ENCODE results near the gene PCDHB11.
"Not testable (repeated sequence)": the region's sequence is repeated elsewhere in the genome, so short reads cannot be mapped to it uniquely, and the experiment has no call there.

Gene PCDHB11

DNA sequence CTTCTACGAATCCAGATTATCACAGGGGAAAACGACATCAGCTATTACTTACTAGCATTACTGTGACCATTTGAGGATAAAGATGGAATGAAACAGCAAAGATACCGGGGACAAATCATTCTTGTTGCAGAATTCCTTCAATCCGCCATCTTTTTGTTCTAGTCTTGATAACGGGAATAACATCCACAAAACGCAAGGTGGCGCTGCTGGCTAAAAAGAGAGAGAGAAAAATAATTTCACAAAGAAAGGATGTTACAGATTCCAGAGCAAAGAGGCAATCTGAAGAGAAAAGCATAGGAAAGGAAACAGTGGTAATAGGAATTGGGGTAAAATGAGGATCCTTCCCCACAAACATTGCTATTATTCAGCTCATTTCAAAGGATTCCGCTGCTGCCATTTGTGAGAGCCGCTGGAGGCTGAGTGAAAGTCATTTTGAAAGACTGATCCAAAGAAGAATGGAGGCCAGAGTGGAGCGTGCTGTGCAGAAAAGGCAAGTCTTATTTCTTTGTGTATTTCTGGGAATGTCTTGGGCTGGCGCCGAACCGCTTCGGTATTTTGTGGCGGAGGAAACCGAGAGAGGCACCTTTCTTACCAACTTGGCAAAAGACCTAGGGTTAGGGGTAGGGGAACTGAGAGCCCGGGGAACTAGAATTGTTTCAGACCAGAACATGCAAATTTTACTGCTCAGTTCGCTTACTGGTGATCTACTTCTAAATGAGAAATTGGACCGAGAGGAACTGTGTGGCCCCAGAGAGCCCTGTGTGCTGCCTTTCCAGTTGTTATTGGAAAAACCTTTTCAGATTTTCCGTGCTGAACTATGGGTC is 26.8 kb upstream of the PCDHB11 start, which contains the start of gene PCDHB7:
Gene PCDHB7 (plus strand): TSS at position 264 of the 824 bp plus-strand sequence. CDS start 192 bp downstream, at position 456.
- Histone ChIP-seq H3K9me3 (ENCODE audit: control insufficient read depth, low read length) (no peaks in the 10 kb centered on the region), H3K4me3 (ENCODE audit: extremely low read depth, insufficient read depth, low read length, poor library complexity, severe bottlenecking) (no peak within 1 kb of the TSS), H3K36me3 (ENCODE audit: control insufficient read depth, insufficient read depth, low read length) (no peaks in the 10 kb centered on the region), H3K27ac (ENCODE audit: low read depth, low read length, severe bottlenecking) (no peak within 1 kb of the TSS), H3K4me1 (ENCODE audit: control insufficient read depth, insufficient read depth, low read length, poor library complexity, severe bottlenecking) (no peaks in the 10 kb centered on the region)
- WGBS, 2 experiments (ENCODE audit: insufficient coverage in 2 of 2) = 81 to 84% methylated on average over 15 to 16 of the region's 20 CpGs

- H3K27ac ChIP-seq (ENCODE audit: low read depth, low read length, severe bottlenecking); H3K9me3 ChIP-seq (ENCODE audit: control insufficient read depth, low read length); H3K4me3 ChIP-seq (ENCODE audit: extremely low read depth, insufficient read depth, low read length, poor library complexity, severe bottlenecking); H3K4me1 ChIP-seq (ENCODE audit: control insufficient read depth, insufficient read depth, low read length, poor library complexity, severe bottlenecking); H3K36me3 ChIP-seq (ENCODE audit: control insufficient read depth, insufficient read depth, low read length): not testable (repeated sequence)
- 94 to 95% methylated on average over 35 to 50 of the region's 79 CpGs for WGBS, 2 experiments (ENCODE audit: insufficient coverage in 2 of 2)
Observed at GRCh38 chr5:141174291-141175104, 24.9 kb upstream of the PCDHB11 start.

DNA sequence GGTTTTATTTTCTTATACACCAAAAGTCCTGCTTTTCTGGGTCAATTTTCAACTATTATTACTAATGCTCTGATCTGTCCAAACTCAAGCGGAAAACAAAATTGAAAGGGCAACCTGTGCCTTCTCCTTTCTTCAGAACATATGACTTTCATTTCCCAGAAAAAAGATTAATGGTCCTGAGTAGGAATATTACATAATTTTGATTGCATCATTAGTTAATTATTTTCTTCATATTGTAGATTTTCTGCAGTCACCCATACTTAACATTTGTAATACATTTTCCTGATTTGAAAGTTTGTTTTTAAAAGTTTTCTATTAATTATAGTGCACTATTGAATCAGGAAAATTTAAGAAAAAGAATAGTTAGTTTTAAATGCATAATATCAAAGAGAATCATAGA is 23.5 kb upstream of the PCDHB11 start:
- H3K9me3 ChIP-seq (ENCODE audit: control insufficient read depth, low read length) = no peaks in the 10 kb centered on the region
- no peaks in the 10 kb centered on the region for H3K4me1 ChIP-seq (ENCODE audit: control insufficient read depth, insufficient read depth, low read length, poor library complexity, severe bottlenecking)
- no peak overlapping the region for H3K27ac ChIP-seq (ENCODE audit: low read depth, low read length, severe bottlenecking)
- H3K36me3 ChIP-seq (ENCODE audit: control insufficient read depth, insufficient read depth, low read length) = no peaks in the 10 kb centered on the region
- no CpG with 5 or more reads among the region's 1 CpG for WGBS, 2 experiments (ENCODE audit: insufficient coverage in 2 of 2)
- H3K4me3 ChIP-seq (ENCODE audit: extremely low read depth, insufficient read depth, low read length, poor library complexity, severe bottlenecking) = no peak overlapping the region

DNA sequence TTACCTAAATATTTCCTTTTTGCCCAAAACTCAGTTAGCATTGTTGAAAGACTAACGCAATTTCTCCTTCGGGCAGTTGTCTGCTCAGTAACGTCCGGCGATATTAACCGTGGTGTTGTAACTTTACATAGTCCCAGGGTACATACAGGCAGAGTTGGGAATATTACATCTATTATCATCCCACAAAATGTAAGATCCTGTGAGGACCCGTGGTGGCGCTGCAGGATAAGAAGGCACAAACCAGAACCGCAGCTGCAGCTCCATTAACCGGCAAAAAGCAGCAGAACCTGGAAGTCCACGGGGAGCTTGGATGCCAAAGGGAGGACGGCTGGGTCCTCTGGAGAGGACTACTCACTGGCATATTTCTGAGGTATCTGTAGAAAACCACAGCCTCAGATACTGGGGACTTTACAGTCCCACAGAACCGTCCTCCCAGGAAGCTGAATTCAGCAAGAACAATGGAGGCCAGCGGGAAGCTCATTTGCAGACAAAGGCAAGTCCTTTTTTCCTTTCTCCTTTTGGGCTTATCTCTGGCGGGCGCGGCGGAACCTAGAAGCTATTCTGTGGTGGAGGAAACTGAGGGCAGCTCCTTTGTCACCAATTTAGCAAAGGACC is 21.7 kb upstream of the PCDHB11 start, which contains the start of gene PCDHB8:
Gene PCDHB8 (plus strand): TSS at position 214 of the 615 bp plus-strand sequence. CDS start 245 bp downstream, at position 459.
- H3K36me3 ChIP-seq (ENCODE audit: control insufficient read depth, insufficient read depth, low read length); H3K4me3 ChIP-seq (ENCODE audit: extremely low read depth, insufficient read depth, low read length, poor library complexity, severe bottlenecking); H3K4me1 ChIP-seq (ENCODE audit: control insufficient read depth, insufficient read depth, low read length, poor library complexity, severe bottlenecking); H3K9me3 ChIP-seq (ENCODE audit: control insufficient read depth, low read length); H3K27ac ChIP-seq (ENCODE audit: low read depth, low read length, severe bottlenecking): not testable (repeated sequence)
- 84 to 87% methylated on average over 3 to 6 of the region's 18 CpGs for whole genome bisulfite sequencing, 2 experiments (ENCODE audit: insufficient coverage in 2 of 2)

DNA sequence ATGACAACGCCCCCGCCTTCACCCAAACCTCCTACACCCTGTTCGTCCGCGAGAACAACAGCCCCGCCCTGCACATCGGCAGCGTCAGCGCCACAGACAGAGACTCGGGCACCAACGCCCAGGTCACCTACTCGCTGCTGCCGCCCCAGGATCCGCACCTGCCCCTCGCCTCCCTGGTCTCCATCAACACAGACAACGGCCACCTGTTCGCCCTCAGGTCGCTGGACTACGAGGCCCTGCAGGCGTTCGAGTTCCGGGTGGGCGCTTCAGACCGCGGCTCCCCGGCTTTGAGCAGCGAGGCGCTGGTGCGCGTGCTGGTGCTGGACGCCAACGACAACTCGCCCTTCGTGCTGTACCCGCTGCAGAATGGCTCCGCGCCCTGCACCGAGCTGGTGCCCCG is 20.1 kb upstream of the PCDHB11 start:
- WGBS, 2 experiments (ENCODE audit: insufficient coverage in 2 of 2) = 91 to 100% methylated on average over 4 to 10 of the region's 39 CpGs
- not testable (repeated sequence) for H3K36me3 ChIP-seq (ENCODE audit: control insufficient read depth, insufficient read depth, low read length); H3K9me3 ChIP-seq (ENCODE audit: control insufficient read depth, low read length)

GRCh38 chr5:141179876-141180275 is 19.6 kb upstream of the PCDHB11 start:
- not testable (repeated sequence) for H3K27ac ChIP-seq (ENCODE audit: low read depth, low read length, severe bottlenecking); H3K4me1 ChIP-seq (ENCODE audit: control insufficient read depth, insufficient read depth, low read length, poor library complexity, severe bottlenecking)
- 94 to 97% methylated on average over 9 to 10 of the region's 32 CpGs for whole genome bisulfite sequencing, 2 experiments (ENCODE audit: insufficient coverage in 2 of 2)

More for the DNA sequence above, 20.1 kb upstream of the PCDHB11 start:
- H3K4me3 ChIP-seq (ENCODE audit: extremely low read depth, insufficient read depth, low read length, poor library complexity, severe bottlenecking); H3K4me1 ChIP-seq (ENCODE audit: control insufficient read depth, insufficient read depth, low read length, poor library complexity, severe bottlenecking); H3K27ac ChIP-seq (ENCODE audit: low read depth, low read length, severe bottlenecking): not testable (repeated sequence)

GRCh38 chr5:141180313-141180712 is 19.1 kb upstream of the PCDHB11 start:
- Histone ChIP-seq H3K4me1 (ENCODE audit: control insufficient read depth, insufficient read depth, low read length, poor library complexity, severe bottlenecking) (no peaks in the 10 kb centered on the region), H3K36me3 (ENCODE audit: control insufficient read depth, insufficient read depth, low read length) (no peaks in the 10 kb centered on the region), H3K4me3 (ENCODE audit: extremely low read depth, insufficient read depth, low read length, poor library complexity, severe bottlenecking) (no peak overlapping the region), H3K9me3 (ENCODE audit: control insufficient read depth, low read length) (no peaks in the 10 kb centered on the region), H3K27ac (ENCODE audit: low read depth, low read length, severe bottlenecking) (no peak overlapping the region)
- 100% methylated on average over 1 of the region's 1 CpG; no CpG with 5 or more reads in 1 of the 2 experiments for WGBS, 2 experiments (ENCODE audit: insufficient coverage in 2 of 2)

More at GRCh38 chr5:141179876-141180275, 19.6 kb upstream of the PCDHB11 start:
- not testable (repeated sequence) for H3K36me3 ChIP-seq (ENCODE audit: control insufficient read depth, insufficient read depth, low read length); H3K9me3 ChIP-seq (ENCODE audit: control insufficient read depth, low read length); H3K4me3 ChIP-seq (ENCODE audit: extremely low read depth, insufficient read depth, low read length, poor library complexity, severe bottlenecking)

- Histone ChIP-seq H3K27ac (ENCODE audit: low read depth, low read length, severe bottlenecking) (no peak within 1 kb of the TSS), H3K9me3 (ENCODE audit: control insufficient read depth, low read length) (no peaks in the 10 kb centered on the region), H3K4me3 (ENCODE audit: extremely low read depth, insufficient read depth, low read length, poor library complexity, severe bottlenecking) (peak within 1 kb of the TSS; percentile 12), H3K4me1 (ENCODE audit: control insufficient read depth, insufficient read depth, low read length, poor library complexity, severe bottlenecking) (no peaks in the 10 kb centered on the region), H3K36me3 (ENCODE audit: control insufficient read depth, insufficient read depth, low read length) (no peaks in the 10 kb centered on the region)
- 60% methylated on average over 13 of the region's 13 CpGs for WGBS, 2 experiments (ENCODE audit: insufficient coverage in 2 of 2)
Observed at GRCh38 chr5:141182248-141182647, 17.2 kb upstream of the PCDHB11 start, which contains the start of gene PCDHB16. TSS of gene PCDHB16 (plus strand) at chr5:141182387. CDS start at chr5:141182560, 173 bp downstream.

DNA sequence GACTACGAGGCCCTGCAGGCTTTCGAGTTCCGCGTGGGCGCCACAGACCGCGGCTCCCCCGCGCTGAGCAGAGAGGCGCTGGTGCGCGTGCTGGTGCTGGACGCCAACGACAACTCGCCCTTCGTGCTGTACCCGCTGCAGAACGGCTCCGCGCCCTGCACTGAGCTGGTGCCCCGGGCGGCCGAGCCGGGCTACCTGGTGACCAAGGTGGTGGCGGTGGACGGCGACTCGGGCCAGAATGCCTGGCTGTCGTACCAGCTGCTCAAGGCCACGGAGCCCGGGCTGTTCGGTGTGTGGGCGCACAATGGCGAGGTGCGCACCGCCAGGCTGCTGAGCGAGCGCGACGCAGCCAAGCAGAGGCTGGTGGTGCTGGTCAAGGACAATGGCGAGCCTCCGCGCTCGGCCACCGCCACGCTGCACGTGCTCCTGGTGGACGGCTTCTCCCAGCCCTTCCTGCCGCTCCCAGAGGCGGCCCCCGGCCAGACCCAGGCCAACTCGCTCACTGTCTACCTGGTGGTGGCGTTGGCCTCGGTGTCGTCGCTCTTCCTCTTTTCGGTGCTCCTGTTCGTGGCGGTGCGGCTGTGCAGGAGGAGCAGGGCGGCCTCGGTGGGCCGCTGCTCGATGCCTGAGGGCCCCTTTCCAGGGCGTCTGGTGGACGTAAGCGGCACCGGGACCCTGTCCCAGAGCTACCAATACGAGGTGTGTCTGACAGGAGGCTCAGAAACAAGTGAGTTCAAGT is 15.1 kb upstream of the PCDHB11 start:
- H3K4me1 ChIP-seq (ENCODE audit: control insufficient read depth, insufficient read depth, low read length, poor library complexity, severe bottlenecking); H3K4me3 ChIP-seq (ENCODE audit: extremely low read depth, insufficient read depth, low read length, poor library complexity, severe bottlenecking); H3K9me3 ChIP-seq (ENCODE audit: control insufficient read depth, low read length); H3K27ac ChIP-seq (ENCODE audit: low read depth, low read length, severe bottlenecking); H3K36me3 ChIP-seq (ENCODE audit: control insufficient read depth, insufficient read depth, low read length): not testable (repeated sequence)
- 89 to 93% methylated on average over 25 of the region's 69 CpGs for WGBS, 2 experiments (ENCODE audit: insufficient coverage in 2 of 2)

Measured in mesodermal cell (in vitro differentiated cells).